ENCODE results near the gene PRELID3B. TPM values are rescaled to one million over a fixed set of nuclear protein-coding genes. Genes with fewer than 3 reads are reported as not detected.

Gene PRELID3B
- total and polyA plus RNA-seq, 2 of the 13 experiments (the other 11 are each of a cell fraction or from before 2014, with no cell fraction given) = 23.3 to 42.6 TPM

GRCh38 chr20:59010995-59011873, 31.4 kb downstream of the PRELID3B start (continued):
- TF ChIP-seq ZBED4 (CRISPR knock-in tag; IDR thresholded peaks at IDR 0.05; ENCODE audit: borderline replicate concordance) (peak; percentile 20; the same call in 1 of the 2 replicates), TAF1 (CRISPR knock-in tag; IDR thresholded peaks at IDR 0.05) (no peak), ZNF251 (CRISPR knock-in tag; IDR thresholded peaks at IDR 0.05) (no peak), ZNF333 (CRISPR knock-in tag; IDR thresholded peaks at IDR 0.05; ENCODE audit: borderline replicate concordance) (no peak), ZNF460 (CRISPR knock-in tag; IDR thresholded peaks at IDR 0.05; ENCODE audit: borderline replicate concordance) (no peak), RCOR2 (CRISPR knock-in tag; IDR thresholded peaks at IDR 0.05) (peak; percentile 69; the same call in 1 of the 2 replicates), TCF12 (IDR thresholded peaks at IDR 0.05) (no peak), TCF12 (CRISPR knock-in tag; IDR thresholded peaks at IDR 0.05) (no peak), YEATS2 (CRISPR knock-in tag; IDR thresholded peaks at IDR 0.05; ENCODE audit: borderline replicate concordance) (no peak), KLF11 (CRISPR knock-in tag; IDR thresholded peaks at IDR 0.05) (no peak), TSC22D2 (CRISPR knock-in tag; IDR thresholded peaks at IDR 0.05; ENCODE audit: borderline replicate concordance) (no peak; the same call in 1 of the 2 replicates), ZNF761 (CRISPR knock-in tag; conservative IDR thresholded peaks at IDR 0.05) (no peak; the same call in 1 of the 2 replicates), YEATS4 (CRISPR knock-in tag; IDR thresholded peaks at IDR 0.05; ENCODE audit: borderline replicate concordance) (no peak), MIER2 (CRISPR knock-in tag; IDR thresholded peaks at IDR 0.05) (no peak), ELF1 (CRISPR knock-in tag; IDR thresholded peaks at IDR 0.05) (no peak), NFYB (CRISPR knock-in tag; IDR thresholded peaks at IDR 0.05) (no peak), ZNF879 (CRISPR knock-in tag; IDR thresholded peaks at IDR 0.05) (no peak), ZNF143 (CRISPR knock-in tag; IDR thresholded peaks at IDR 0.05) (no peak), FUBP1 (CRISPR knock-in tag; IDR thresholded peaks at IDR 0.05; ENCODE audit: borderline replicate concordance) (no peak), ZNF790 (CRISPR knock-in tag; IDR thresholded peaks at IDR 0.05; ENCODE audit: borderline replicate concordance) (no peak), TEF (CRISPR knock-in tag; IDR thresholded peaks at IDR 0.05) (no peak), SATB2 (CRISPR knock-in tag; IDR thresholded peaks at IDR 0.05) (no peak), ZNF136 (CRISPR knock-in tag; IDR thresholded peaks at IDR 0.05; ENCODE audit: low read depth) (no peak)
- TF ChIP-seq, protein P1, sequence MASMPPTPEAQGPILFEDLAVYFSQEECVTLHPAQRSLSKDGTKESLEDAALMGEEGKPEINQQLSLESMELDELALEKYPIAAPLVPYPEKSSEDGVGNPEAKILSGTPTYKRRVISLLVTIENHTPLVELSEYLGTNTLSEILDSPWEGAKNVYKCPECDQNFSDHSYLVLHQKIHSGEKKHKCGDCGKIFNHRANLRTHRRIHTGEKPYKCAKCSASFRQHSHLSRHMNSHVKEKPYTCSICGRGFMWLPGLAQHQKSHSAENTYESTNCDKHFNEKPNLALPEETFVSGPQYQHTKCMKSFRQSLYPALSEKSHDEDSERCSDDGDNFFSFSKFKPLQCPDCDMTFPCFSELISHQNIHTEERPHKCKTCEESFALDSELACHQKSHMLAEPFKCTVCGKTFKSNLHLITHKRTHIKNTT (CRISPR knock-in tag; IDR thresholded peaks at IDR 0.05) = no peak

All from HepG2 (cell line).